GM18867 (cell line): Measurements from ENCODE around the gene EFTUD2.
"Not testable (repeated sequence)": the region's sequence is repeated elsewhere in the genome, so short reads cannot be mapped to it uniquely, and the experiment has no call there.

Source experiments
- ATAC-seq: cut with Tn5 transposase; IDR thresholded peaks from one replicate; pipeline ENCODE4 v1.9.1; 2021; ENCODE audit warnings: mild to moderate bottlenecking, moderate library complexity; ENCODE audit not compliant: unreplicated experiment

Gene EFTUD2

DNA sequence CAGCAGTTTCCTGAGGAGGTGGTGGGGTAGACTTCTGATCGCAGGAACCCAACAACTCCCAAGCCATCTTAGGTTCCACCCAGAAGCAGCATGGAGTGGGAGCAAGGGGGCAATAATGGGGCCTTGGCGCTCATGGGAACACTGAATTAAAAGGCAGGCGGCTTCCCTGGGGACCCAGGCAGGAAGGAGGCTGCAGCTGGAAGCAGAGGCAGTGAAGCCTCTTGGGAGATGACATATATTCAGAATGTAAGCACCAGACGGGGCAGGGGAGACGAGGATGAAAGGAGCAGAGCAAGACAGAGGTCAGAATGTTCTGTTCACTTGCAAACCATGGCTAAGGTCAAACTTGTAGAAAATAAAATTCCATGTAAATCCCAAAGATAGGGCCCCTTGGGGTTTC lies 48.6 kb downstream of the EFTUD2 start:
- ATAC-seq = no peak

DNA sequence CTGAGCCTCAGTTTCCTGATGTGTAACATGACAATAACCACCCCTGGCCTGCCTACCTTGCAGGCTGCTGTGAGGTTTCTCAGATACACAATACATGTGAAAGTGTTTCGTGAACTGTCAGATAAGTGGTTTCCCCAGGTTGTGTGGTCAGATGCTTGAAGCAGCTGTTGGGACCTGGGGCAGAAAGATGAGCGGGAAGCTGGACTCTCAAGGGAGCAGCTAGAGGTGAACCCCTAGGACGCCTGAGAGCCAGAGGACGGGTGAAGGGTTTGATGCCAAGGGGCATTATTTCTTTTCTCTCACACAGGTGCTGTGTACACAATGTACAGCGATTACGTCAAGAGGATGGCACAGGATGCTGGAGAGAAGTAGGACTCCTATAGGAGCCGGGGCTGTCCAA lies 49.2 kb downstream of the EFTUD2 start:
- ATAC-seq = no peak

DNA sequence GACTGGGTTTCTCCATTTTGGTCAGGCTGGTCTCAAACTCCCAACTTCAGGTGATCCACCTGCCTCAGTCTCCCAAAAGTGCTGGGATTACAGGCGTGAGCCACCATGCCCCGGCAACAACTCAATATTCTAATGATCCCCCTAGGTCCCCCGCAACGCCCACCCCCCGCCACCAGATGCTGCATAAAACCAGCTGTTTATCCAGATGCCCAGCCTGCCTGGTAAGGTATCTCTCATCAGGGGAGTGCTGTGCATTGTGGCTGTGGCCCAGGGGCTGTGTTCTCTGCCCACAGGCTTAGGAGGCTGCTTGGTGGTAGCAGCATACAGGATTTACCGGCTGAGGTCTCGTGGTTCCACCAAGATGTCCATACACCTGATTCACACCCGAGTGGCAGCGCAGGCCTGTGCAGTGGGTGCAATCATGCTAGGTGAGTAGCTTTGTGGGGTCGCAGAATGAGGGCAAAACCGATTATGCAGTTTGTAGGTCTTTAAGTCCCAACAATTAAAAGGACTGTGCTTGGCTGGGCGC lies 50.2 kb downstream of the EFTUD2 start:
- no peak for ATAC-seq

GRCh38 chr17:44848257-44848795 lies 50.9 kb downstream of the EFTUD2 start:
- ATAC-seq = no peak

DNA sequence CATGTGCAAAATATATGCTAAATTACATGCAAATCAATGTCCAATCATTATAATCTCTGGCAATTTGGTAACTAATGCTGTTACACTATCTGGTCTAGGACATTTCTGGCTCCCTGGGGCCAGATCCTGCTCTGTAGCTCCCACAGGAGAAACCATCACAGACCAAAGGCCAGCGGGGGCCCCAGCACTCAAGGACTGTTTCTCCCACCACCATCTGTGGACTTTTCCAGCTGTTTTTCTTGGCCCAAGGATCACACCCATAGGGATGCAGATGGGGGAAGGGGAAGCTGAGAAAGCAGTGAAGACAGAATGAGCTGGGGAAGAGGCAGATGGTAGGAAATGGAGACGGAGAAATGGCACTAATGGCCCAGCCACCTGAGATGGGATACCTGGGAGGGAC lies 51.7 kb downstream of the EFTUD2 start, which contains the start of gene HIGD1B:
Gene HIGD1B, plus strand, starts transcription at position 298 of the 400 bp plus-strand sequence. CDS start 270 bp downstream, outside the sequence.
- no peak for ATAC-seq

GRCh38 chr17:44846206-44846605 lies 53.0 kb downstream of the EFTUD2 start:
- no peak for ATAC-seq

GRCh38 chr17:44844390-44844830 lies 54.8 kb downstream of the EFTUD2 start:
- ATAC-seq = no peak

- ATAC-seq = no peak
Observed at GRCh38 chr17:44842748-44843147, 56.5 kb downstream of the EFTUD2 start.

DNA sequence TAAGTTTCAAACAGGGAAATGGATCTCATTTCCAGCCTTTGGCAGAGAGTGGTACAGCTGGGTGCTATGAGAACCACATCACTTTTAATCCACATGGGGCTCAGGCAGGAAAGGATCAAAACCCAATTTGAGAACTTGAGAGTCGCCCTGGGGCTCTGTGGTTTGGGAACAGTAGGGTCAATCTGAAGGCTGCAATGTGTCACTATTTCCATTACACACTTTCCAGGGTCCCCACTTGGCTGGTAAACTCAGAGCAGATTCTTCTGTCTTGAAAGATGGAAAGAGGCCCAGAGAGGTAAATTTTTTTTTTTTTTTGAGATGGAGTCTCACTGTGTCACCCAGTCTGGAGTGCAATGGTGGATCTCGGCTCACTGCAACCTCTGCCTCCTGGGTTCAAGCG lies 58.3 kb downstream of the EFTUD2 start:
- no peak for ATAC-seq

DNA sequence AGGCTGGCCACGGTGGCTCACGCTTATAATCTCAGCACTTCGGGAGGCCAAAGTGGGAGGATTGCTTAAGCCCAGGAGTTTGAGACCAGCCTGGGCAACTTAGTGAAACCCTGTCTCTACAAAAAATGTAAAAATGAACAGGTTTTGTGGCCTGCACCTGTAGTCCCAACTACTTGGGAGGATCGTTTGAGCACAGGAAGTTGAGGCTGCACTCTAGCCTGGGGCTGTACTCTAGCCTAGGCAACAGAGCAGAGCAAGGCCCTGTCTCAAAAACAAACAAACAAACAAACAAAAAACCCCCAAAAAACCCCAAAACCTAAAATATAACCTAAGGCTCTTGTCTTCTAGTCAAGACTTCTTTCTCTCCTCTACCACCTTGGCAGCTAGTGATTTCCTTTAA lies 59.0 kb downstream of the EFTUD2 start:
- no peak for ATAC-seq

GRCh38 chr17:44837196-44837595 lies 62.0 kb downstream of the EFTUD2 start:
- no peak for ATAC-seq

DNA sequence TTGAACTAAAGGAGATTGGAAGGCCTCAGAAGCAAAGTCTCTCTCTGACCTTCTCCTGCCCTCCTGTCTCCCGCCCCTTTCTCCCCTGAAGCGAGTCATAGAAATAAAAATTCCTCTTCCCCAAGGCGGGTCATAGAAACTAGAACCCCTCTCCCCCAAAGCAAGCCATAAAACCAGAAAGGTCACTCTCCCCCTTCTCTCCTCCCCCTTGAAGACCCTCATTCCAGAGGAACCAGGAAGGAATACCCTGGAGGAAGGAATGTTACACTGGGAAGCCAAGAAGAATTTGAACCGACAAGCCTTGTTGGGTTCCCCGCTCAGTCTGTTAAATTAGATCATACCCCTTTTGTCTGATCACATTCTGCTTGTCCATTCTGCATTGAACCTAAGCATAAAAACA lies 66.4 kb downstream of the EFTUD2 start:
- no peak for ATAC-seq

DNA sequence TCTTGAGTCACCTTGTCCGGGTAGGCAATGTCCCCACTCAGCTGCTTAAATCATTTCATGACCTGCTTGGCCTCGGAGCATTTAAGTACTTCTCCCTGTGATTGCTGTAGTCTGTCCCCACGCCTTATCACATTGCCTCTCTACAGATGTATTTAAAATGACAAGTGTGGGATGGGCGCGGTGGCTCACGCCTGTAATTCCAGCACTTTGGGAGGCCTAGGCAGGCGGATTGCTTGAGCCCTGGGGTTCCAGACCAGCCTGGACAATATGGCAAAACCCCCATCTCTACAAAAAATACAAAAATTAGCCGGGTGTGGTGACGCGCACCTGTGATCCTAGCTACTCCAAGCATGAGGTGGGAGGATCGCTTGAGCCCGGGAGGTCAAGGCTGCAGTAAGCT lies 67.9 kb downstream of the EFTUD2 start:
- ATAC-seq = no peak

- ATAC-seq = no peak
Observed at GRCh38 chr17:44830359-44831288, 68.6 kb downstream of the EFTUD2 start.

- ATAC-seq = no peak
Observed at GRCh38 chr17:44829523-44830358, 69.5 kb downstream of the EFTUD2 start, which contains the start of gene GJC1. Gene GJC1 (minus strand): TSS chr17:44830287. CDS start chr17:44805817, 24,470 bp downstream.

DNA sequence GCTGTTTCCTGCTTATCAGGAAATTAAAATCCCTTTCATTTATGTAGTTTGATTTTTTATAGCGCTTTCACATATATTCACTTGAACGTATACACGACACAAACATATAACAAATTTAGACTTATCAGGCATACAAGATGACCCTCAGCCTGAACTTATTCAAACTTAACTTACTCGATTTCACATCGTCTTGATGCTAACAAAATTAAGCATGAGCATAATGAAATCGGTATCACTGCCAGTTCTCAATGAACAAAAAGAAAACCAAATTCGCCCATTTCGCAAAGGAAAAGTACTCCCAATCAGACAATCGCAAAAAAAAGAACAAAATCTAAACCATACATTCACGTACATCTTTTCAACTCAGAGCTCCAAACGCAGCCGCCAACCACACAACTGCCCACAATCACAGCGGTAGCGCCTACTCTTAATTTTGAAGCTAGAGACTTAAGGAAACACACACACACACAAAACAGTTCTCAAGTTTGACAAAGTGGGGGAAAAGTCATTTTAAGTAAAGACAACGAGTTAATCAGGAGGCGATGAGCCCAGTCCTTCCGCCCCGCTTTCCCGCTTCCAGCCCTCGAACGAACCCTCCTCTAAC lies 70.2 kb downstream of the EFTUD2 start:
- ATAC-seq = no peak

GRCh38 chr17:44827863-44828262 lies 71.4 kb downstream of the EFTUD2 start:
- ATAC-seq = no peak

DNA sequence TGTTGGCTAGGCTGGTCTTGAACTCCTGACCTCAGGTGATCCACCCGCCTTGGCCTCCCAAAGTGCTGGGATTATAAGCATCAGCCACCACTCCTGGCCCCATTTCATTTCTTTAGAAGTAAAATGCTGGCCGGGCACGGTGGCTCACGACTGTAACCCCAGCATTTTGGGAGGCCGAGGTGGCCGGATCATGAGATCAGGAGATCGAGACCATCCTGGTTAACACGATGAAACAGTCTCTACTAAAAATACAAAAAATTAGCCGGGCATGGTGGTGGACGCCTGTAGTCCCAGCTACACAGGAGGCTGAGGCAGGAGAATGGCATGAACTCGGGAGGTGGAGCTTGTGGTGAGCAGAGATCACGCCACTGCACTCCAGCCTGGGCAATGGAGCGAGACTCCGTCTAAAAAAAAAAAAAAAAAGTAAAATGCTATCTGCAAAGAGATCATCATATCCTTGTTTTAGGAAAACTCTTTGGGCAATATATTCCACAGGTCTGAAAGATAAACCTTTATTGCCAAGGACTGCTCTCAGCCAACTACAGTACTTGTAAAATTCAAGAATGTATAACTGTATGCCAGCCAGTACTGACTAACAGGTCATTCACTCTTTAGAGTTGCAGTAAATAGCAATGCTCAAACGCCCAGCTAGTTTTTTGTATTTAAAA lies 73.0 kb downstream of the EFTUD2 start:
- ATAC-seq = no peak

- ATAC-seq = not testable (repeated sequence)
Observed at GRCh38 chr17:44825236-44825635, 74.0 kb downstream of the EFTUD2 start.

DNA sequence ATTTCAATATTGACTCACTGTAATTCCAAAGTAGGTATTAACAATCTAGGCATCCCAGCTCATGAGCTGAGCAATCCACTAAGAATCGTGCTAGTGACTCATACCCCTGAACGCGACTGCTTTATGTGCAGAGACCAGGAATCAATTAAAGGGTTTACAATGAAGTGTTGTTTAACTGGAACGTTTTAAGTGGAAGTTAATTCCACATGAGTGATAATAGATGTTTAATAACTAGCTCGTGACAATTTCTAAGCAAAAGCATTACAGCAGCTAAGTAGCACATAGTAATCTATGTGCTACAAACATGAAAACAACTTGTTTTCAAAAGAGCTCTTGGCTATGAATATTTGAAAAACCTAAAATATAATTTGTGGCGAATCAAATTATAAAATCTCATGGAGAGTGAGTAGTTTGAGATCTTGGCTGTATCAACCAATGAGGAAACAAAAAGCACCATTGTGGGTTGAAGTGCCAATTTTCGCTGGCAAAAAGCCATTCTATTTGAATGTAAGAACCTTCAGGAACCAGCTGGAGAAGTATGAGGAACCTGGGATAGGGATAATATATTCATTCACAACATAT lies 78.5 kb downstream of the EFTUD2 start:
- ATAC-seq = no peak
